GM12874 (cell line): ENCODE data around the gene WIPF1.

Source experiments
- TF ChIP-seq, protein P1 (sequence below): IDR thresholded peaks from 2 replicates; pipeline ENCODE4 v1.5.1; 2011; ENCODE audit warnings: low read depth, mild to moderate bottlenecking, control low read depth, low read length, moderate library complexity; ENCODE audit not compliant: insufficient read depth

Gene WIPF1

DNA sequence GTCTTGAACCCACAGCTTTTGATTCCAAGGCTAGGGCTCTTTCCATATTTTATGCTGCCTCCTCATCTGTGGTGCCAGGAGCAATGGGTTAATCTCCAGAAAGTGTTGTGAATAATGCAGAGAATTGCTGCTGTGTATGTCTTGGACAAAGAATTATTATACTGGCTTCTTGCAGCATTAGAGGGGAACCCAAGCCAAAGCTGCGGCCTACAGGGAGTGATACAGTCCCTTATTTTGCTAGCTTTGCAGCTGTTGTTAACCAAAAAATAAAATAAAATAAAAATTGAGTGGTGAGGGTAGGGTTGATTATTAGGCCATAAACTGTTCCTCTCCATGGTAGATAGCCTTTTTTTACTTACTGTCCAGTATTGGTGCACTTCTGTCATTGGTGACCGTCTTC is 16.7 kb downstream of the WIPF1 start:
- TF ChIP-seq, protein P1, sequence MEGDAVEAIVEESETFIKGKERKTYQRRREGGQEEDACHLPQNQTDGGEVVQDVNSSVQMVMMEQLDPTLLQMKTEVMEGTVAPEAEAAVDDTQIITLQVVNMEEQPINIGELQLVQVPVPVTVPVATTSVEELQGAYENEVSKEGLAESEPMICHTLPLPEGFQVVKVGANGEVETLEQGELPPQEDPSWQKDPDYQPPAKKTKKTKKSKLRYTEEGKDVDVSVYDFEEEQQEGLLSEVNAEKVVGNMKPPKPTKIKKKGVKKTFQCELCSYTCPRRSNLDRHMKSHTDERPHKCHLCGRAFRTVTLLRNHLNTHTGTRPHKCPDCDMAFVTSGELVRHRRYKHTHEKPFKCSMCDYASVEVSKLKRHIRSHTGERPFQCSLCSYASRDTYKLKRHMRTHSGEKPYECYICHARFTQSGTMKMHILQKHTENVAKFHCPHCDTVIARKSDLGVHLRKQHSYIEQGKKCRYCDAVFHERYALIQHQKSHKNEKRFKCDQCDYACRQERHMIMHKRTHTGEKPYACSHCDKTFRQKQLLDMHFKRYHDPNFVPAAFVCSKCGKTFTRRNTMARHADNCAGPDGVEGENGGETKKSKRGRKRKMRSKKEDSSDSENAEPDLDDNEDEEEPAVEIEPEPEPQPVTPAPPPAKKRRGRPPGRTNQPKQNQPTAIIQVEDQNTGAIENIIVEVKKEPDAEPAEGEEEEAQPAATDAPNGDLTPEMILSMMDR: no peak

DNA sequence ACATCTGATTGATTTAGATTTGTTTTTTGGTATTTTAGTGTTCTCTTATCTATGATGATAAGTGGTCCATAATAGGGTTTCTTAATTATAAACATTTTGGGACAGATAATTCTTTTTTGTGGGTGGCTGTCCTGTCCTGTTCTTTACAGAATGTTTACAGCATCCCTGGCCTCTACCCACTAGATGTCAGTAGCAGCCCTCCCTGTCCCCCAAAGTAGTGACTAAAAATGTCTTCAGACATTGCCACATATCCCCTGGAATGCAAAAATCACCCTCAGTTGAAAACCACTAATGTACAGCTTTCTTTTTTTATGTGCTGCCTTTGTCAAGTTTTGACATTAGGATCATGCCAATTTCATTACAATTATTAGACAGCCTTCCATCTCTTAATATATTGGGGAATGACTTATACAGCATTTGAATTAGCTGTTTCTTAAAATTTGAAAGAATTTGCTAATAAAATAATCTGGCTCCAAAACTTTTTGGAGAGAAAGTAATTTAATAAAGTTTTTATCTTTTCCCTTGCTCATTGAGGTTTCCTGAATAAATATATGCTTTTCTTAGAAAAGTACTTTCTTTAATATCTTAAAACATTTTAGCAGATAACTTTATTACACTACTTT is 19.5 kb downstream of the WIPF1 start:
- TF ChIP-seq, protein P1: peak; percentile 54

DNA sequence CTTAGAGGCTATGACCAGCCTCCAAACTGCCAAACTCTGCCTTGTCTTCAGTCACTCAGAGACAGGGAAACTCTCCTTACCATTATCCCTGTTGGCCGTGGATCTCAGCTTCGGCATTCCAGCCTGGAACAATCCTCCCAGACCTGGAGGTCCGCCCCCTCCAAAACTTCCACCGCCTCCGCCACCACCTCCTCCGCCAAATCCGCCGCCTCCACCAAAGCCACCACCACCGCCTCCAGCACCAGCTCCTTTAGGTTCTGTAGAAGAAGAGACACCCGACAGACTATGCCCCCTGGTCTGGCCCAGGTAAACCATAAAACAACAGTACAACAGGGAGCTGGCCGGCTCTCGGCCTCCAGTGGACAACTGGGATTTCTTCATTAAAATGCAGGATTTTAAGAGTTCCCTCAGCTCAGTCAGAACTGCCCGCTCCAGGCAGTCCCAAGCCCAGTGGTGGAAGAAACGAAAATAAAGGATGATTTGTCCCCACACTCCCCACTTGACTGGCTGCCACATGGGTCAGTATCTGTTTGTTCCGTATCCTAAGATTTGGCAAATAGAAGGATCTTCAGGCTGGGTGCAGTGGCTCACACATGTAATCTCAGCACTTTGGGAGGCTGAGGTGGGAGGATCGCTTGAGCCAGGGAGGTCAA is 22.4 kb downstream of the WIPF1 start:
- TF ChIP-seq, protein P1: no peak

DNA sequence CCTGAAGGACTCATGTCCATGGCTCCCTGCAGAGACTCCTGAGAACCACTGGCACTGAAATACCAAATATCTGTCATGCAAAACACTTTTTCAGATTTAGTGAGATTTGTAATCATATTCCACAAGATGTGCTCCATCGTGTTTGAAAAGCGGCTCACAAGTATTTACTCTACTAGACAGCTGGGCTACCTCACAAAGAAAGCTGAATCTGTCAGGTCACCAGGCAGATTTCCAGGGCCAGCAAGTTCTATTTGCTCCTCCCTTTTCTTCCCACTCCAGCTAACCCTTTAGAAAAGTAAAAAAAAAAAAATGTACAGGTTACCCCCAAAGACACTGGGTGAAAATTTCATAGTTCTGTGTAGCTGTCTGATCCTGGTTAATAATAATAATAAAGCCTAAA is 22.9 kb downstream of the WIPF1 start:
- TF ChIP-seq, protein P1: no peak

DNA sequence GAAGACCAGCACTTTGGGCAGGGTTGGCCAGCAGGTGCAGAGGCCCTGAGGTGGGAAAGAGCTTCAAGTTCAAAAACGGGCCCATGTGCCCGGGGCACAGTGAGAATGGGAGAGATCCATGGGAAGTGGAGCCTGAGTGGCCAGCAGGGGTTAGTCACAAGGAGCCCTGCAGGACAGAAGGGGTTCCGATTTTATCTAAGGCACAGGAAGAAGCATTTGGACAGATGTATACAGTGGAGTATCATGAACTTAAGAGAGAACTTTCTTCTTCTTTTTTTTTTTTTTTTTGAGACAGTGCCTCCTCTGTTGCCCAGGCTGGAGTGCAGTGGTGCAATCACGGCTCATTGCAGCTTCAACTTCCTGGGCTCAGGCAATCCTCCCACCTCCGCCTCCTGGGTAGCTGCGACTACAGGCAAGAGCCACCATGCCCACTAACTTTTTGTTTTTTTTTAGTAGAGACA is 24.0 kb downstream of the WIPF1 start:
- TF ChIP-seq, protein P1: no peak

DNA sequence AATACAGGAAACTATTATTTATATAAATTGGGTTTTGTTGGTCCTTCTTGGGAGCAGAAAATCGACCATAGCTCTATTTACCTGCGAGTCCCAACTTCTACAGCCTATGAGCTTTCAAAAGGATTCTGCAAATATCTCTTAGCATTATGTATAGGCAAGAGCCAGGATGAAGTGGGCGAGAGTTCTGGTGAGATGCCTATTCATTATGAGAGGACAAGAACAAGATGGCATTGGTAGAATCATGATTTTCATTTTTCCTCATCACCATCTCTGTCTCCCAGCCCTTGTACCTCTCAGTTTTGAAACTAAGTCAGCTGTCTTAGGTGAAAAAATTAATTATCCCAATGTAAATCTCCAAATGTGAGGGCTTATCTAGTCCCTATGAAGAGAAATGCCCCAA is 25.0 kb downstream of the WIPF1 start:
- TF ChIP-seq, protein P1: no peak

DNA sequence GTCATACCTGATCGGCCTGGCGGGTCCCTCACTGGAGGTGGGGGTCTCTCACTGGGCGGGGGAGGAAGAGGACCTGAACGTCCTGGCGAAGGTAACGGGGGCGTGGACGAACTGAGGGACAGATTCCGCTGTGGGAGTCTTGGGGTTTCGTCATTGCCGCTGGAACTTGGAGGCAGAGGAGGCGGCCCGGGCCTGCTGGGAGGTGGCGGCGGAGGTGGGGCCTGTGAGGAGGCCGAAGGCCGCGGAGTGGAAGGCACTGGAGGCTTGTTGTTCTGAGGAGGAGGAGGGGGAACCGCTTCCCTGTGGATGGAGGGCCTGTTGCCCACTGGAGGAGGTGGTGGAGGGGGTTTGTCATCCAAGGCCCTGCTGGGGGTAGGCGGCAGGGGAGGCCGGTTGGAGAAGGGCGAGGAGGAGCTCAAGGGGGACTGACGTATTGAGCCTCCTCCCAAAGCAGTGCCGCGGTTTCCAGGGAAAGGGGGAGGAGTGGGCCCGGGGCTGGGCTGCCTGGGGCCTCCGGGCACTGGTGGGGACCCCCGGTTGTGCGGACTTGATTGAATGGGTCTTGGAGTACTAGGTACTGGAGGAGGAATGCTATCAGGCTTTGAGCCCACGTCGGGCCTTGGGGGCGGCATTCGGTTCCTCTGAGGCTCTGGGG is 25.8 kb downstream of the WIPF1 start:
- TF ChIP-seq, protein P1: no peak
